Measurements from ENCODE around the gene OR52D1.

- TF ChIP-seq CTCF (IDR thresholded peaks at IDR 0.05 in 2 of 3, conservative IDR thresholded peaks at IDR 0.05 in 1 of 3; ENCODE audit: insufficient read depth in 2 of 3, low read depth in 1 of 3, low read length in 3 of 3) (no peak), TRIM24 (IDR thresholded peaks at IDR 0.05) (no peak), NR2C2 (CRISPR knock-in tag; IDR thresholded peaks at IDR 0.05) (no peak), NR2C2 (tag; IDR thresholded peaks at IDR 0.05) (no peak), ZNF592 (IDR thresholded peaks at IDR 0.05) (no peak), TEAD4 (IDR thresholded peaks at IDR 0.05; ENCODE audit: low read length) (no peak), TEAD4 (CRISPR knock-in tag; IDR thresholded peaks at IDR 0.05; ENCODE audit: borderline replicate concordance) (no peak), IRF9 (tag; IDR thresholded peaks at IDR 0.05) (no peak), GTF3C2 (IDR thresholded peaks at IDR 0.05; ENCODE audit: borderline replicate concordance, extremely low read depth, insufficient read length) (no peak), HDGF (IDR thresholded peaks at IDR 0.05) (no peak), IFI16 (CRISPR knock-in tag; IDR thresholded peaks at IDR 0.05) (no peak), USF2 (CRISPR knock-in tag; IDR thresholded peaks at IDR 0.05) (no peak), NUFIP1 (IDR thresholded peaks at IDR 0.05; ENCODE audit: partially characterized antibody) (no peak)
- TF ChIP-seq, protein P1, sequence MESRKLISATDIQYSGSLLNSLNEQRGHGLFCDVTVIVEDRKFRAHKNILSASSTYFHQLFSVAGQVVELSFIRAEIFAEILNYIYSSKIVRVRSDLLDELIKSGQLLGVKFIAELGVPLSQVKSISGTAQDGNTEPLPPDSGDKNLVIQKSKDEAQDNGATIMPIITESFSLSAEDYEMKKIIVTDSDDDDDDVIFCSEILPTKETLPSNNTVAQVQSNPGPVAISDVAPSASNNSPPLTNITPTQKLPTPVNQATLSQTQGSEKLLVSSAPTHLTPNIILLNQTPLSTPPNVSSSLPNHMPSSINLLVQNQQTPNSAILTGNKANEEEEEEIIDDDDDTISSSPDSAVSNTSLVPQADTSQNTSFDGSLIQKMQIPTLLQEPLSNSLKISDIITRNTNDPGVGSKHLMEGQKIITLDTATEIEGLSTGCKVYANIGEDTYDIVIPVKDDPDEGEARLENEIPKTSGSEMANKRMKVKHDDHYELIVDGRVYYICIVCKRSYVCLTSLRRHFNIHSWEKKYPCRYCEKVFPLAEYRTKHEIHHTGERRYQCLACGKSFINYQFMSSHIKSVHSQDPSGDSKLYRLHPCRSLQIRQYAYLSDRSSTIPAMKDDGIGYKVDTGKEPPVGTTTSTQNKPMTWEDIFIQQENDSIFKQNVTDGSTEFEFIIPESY (CRISPR knock-in tag; IDR thresholded peaks at IDR 0.05), result no peak
- TF ChIP-seq, protein P2, sequence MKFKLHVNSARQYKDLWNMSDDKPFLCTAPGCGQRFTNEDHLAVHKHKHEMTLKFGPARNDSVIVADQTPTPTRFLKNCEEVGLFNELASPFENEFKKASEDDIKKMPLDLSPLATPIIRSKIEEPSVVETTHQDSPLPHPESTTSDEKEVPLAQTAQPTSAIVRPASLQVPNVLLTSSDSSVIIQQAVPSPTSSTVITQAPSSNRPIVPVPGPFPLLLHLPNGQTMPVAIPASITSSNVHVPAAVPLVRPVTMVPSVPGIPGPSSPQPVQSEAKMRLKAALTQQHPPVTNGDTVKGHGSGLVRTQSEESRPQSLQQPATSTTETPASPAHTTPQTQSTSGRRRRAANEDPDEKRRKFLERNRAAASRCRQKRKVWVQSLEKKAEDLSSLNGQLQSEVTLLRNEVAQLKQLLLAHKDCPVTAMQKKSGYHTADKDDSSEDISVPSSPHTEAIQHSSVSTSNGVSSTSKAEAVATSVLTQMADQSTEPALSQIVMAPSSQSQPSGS (CRISPR knock-in tag; IDR thresholded peaks at IDR 0.05), result no peak
Observed at GRCh38 chr11:5516599-5516998, 28.1 kb downstream of the OR52D1 start, which contains the start of gene UBQLNL.

Measured in K562 (cell line).